Liver (tissue), 9 donors: ENCODE data around the gene AJM1. TPM values are rescaled to one million over a fixed set of nuclear protein-coding genes. Genes with fewer than 3 reads are reported as not detected.

Source experiments
- DNase-seq: peaks from one replicate; pipeline ENCODE4 v3.0.0-alpha.2; 2017; ENCODE audit warnings: low spot score
- H3K27ac ChIP-seq, 2 donors: one replicate each; pipeline ENCODE4 v1.7.0; 2013; ENCODE audit warnings: inconsistent platforms in 2 of 2, low read length in 2 of 2, control low read depth in 1 of 2, low read depth in 1 of 2, mild to moderate bottlenecking in 1 of 2
- H3K27me3 ChIP-seq, 4 donors: one replicate each; pipeline versions ENCODE4 v1.6.1 to v1.7.0; 2013; ENCODE audit warnings: low read length in 3 of 4, inconsistent platforms in 1 of 4, mild to moderate bottlenecking in 1 of 4, moderate library complexity in 1 of 4; ENCODE audit not compliant: control insufficient read depth in 4 of 4, insufficient read depth in 4 of 4
- H3K36me3 ChIP-seq, 4 donors: one replicate each; pipeline versions ENCODE4 v1.6.1 to v1.7.0; 2013; ENCODE audit warnings: low read length in 3 of 4, mild to moderate bottlenecking in 3 of 4, low read depth in 1 of 4, moderate library complexity in 1 of 4; ENCODE audit not compliant: control insufficient read depth in 4 of 4, insufficient read depth in 3 of 4
- H3K4me1 ChIP-seq, 4 donors: one replicate each; pipeline versions ENCODE4 v1.6.1 to v1.7.0; 2013; ENCODE audit warnings: low read length in 3 of 4, mild to moderate bottlenecking in 3 of 4, moderate library complexity in 1 of 4; ENCODE audit not compliant: control insufficient read depth in 4 of 4, insufficient read depth in 4 of 4
- H3K4me3 ChIP-seq, 3 donors: one replicate each; pipeline versions ENCODE4 v1.6.1 to v1.7.0; 2013; ENCODE audit warnings: low read length in 3 of 3, control low read depth in 1 of 3, low read depth in 1 of 3, mild to moderate bottlenecking in 1 of 3
- H3K9ac ChIP-seq, 2 donors: one replicate each; pipeline ENCODE4 v1.7.0; 2013; ENCODE audit warnings: low read length in 2 of 2, mild to moderate bottlenecking in 2 of 2, moderate library complexity in 2 of 2, control low read depth in 1 of 2, low read depth in 1 of 2
- H3K9me3 ChIP-seq, 4 donors: one replicate each; pipeline versions ENCODE4 v1.6.1 to v1.7.0; 2013; ENCODE audit warnings: low read length in 3 of 4; ENCODE audit not compliant: control insufficient read depth in 4 of 4
- EGR1 ChIP-seq, 2 donors: IDR thresholded peaks; 2 replicates each; pipeline ENCODE4 v1.6.1; 2016 to 2018; ENCODE audit warnings: antibody characterized with exemption in 2 of 2, low read depth in 2 of 2
- FOXA1 ChIP-seq: IDR thresholded peaks from 2 replicates; pipeline ENCODE4 v1.6.1; 2016; ENCODE audit warnings: antibody characterized with exemption
- FOXA2 ChIP-seq: IDR thresholded peaks from 2 replicates; pipeline ENCODE4 v1.6.1; 2016; ENCODE audit warnings: antibody characterized with exemption
- HNF4A ChIP-seq, 2 donors: conservative IDR thresholded peaks; 2 replicates each; pipeline ENCODE4 v1.6.1; 2016; ENCODE audit warnings: antibody characterized with exemption in 2 of 2, mild to moderate bottlenecking in 2 of 2
- HNF4G ChIP-seq: IDR thresholded peaks from 2 replicates; pipeline ENCODE4 v1.6.1; 2016; ENCODE audit warnings: antibody characterized with exemption
- JUND ChIP-seq, 2 donors: IDR thresholded peaks; 2 replicates each; pipeline ENCODE4 v1.6.1; 2016; ENCODE audit warnings: antibody characterized with exemption in 2 of 2
- NR2F2 ChIP-seq: IDR thresholded peaks from 2 replicates; pipeline ENCODE4 v1.6.1; 2016; ENCODE audit warnings: antibody characterized with exemption
- RAD21 ChIP-seq, 2 donors: IDR thresholded peaks; 2 replicates each; pipeline ENCODE4 v1.6.1; 2016; ENCODE audit warnings: antibody characterized with exemption in 2 of 2, mild to moderate bottlenecking in 2 of 2
- RXRA ChIP-seq, 2 donors: IDR thresholded peaks; 2 replicates each; pipeline ENCODE4 v1.6.1; 2017 to 2018; ENCODE audit warnings: antibody characterized with exemption in 2 of 2, mild to moderate bottlenecking in 1 of 2
- SP1 ChIP-seq: IDR thresholded peaks from 2 replicates; pipeline ENCODE4 v1.6.1; 2018; ENCODE audit warnings: antibody characterized with exemption, mild to moderate bottlenecking
- TAF1 ChIP-seq: conservative IDR thresholded peaks from 2 replicates; pipeline ENCODE4 v1.6.1; 2016; ENCODE audit warnings: antibody characterized with exemption, mild to moderate bottlenecking
- YY1 ChIP-seq: IDR thresholded peaks from 2 replicates; pipeline ENCODE4 v1.6.1; 2016; ENCODE audit warnings: antibody characterized with exemption, mild to moderate bottlenecking
- WGBS: extraction: QIAGEN DNeasy Blood & Tissue Kit; methylation state at CpG from one replicate; pipeline ENCODE4 v1.1.7; 2013; 5-methylcytosine and 5-hydroxymethylcytosine counted together
- polyA plus RNA-seq, 2 donors: library from polyadenylated mRNA; stranded (reverse) in 1 of 2; unstranded in 1 of 2; fragments of 200-250 nt in 1 of 2; fragments of >200 nt in 1 of 2; fragmentation: Nextera tagmentation in 1 of 2; extraction: Ambion mirVana in 1 of 2; gene quantifications; one replicate each; pipeline versions ENCODE4 v1.2.1 to v1.2.3, GENCODE V29; 2013 to 2015
- total RNA-seq, 2 donors: library from RNA; depleted of rRNA; stranded (reverse); fragments of >200 nt; gene quantifications; one replicate each; pipeline ENCODE4 v1.2.3, GENCODE V29; 2014
- TF ChIP-seq, protein P1 (sequence below): IDR thresholded peaks from 2 replicates; pipeline ENCODE4 v1.6.1; 2016; ENCODE audit warnings: antibody characterized with exemption
- TF ChIP-seq, protein P2 (sequence below): IDR thresholded peaks from 2 replicates; pipeline ENCODE4 v1.6.1; 2016; ENCODE audit warnings: antibody characterized with exemption
- TF ChIP-seq, protein P3 (sequence below): IDR thresholded peaks from 2 replicates; pipeline ENCODE4 v1.6.1; 2016; ENCODE audit warnings: antibody characterized with exemption, mild to moderate bottlenecking
- TF ChIP-seq, protein P4 (sequence below): fragments of 150-350 bp; IDR thresholded peaks from 2 replicates; pipeline ENCODE4 v1.5.1; 2017; ENCODE audit warnings: improper control_type of control experiment, low read depth, low read length; ENCODE audit not compliant: missing input control
- donor health status: healthy.
- donor health status: healthy.
- donor health status: healthy.
- donor health status: healthy.
- donor health status: healthy.

The AJM1 gene
- total and polyA plus RNA-seq, 4 donors, result 0.56 to 2.3 (median 0.82) TPM

DNA sequence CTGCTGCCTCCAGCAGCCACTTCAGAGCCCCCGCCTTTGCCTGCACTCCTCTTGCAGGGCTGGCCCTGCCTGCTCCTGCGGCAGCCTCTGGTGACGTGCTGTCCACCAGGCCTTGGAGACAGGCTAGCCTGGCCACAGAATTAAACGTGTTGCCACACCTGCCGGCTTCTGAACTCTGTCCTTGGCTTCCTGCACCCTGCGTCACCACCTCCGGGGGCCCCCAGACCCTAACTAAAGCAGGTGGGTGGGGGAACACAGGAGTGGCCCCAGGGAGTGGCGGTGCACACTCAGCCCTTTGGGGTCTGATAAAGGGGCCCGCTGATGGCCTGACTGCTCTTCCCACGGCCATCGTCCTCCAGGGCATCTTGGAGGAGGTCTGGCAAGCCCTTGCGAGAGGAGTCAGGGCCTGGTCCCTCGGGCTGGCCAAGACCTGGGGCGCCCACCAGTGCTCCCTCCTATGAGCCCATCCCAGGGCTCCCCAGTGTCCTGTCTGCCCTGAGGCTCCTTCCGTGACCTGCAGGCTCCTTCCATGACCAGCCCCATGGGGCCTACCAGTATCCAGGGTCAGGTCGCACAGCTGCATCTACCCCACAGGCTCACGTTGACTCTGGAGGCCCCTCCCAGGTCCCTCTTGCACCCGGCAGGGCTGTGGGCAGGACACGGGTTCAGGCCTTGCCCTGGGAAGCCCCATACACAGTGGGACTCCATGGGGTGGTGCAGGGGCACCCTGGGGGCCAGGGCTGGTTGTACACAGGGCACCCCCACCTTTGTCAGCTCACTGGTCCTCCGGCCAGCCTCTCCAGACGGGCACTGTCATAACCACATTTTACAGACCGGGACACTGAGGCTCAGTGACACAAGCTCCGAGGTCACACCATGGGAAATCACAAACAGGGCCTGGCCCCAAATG, 8.8 kb downstream of the AJM1 start:
- H3K36me3 ChIP-seq, result peaks cover 0 to 4% (median 0%) of the 10 kb centered on the region in 4 donors
- DNase-seq, result no peak
- no peak for TF ChIP-seq EGR1 (IDR thresholded peaks at IDR 0.05; ENCODE audit: low read depth in 2 of 2)
- no peak for TF ChIP-seq NR2F2
- TF ChIP-seq, protein P1, sequence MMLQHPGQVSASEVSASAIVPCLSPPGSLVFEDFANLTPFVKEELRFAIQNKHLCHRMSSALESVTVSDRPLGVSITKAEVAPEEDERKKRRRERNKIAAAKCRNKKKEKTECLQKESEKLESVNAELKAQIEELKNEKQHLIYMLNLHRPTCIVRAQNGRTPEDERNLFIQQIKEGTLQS, result no peak
- TF ChIP-seq, protein P2, sequence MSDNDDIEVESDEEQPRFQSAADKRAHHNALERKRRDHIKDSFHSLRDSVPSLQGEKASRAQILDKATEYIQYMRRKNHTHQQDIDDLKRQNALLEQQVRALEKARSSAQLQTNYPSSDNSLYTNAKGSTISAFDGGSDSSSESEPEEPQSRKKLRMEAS, result no peak
- no peak for TF ChIP-seq YY1
- no peak for TF ChIP-seq RXRA (IDR thresholded peaks at IDR 0.05)
- TF ChIP-seq FOXA2, result no peak
- no peak for TF ChIP-seq JUND (IDR thresholded peaks at IDR 0.05)
- TF ChIP-seq, protein P3, sequence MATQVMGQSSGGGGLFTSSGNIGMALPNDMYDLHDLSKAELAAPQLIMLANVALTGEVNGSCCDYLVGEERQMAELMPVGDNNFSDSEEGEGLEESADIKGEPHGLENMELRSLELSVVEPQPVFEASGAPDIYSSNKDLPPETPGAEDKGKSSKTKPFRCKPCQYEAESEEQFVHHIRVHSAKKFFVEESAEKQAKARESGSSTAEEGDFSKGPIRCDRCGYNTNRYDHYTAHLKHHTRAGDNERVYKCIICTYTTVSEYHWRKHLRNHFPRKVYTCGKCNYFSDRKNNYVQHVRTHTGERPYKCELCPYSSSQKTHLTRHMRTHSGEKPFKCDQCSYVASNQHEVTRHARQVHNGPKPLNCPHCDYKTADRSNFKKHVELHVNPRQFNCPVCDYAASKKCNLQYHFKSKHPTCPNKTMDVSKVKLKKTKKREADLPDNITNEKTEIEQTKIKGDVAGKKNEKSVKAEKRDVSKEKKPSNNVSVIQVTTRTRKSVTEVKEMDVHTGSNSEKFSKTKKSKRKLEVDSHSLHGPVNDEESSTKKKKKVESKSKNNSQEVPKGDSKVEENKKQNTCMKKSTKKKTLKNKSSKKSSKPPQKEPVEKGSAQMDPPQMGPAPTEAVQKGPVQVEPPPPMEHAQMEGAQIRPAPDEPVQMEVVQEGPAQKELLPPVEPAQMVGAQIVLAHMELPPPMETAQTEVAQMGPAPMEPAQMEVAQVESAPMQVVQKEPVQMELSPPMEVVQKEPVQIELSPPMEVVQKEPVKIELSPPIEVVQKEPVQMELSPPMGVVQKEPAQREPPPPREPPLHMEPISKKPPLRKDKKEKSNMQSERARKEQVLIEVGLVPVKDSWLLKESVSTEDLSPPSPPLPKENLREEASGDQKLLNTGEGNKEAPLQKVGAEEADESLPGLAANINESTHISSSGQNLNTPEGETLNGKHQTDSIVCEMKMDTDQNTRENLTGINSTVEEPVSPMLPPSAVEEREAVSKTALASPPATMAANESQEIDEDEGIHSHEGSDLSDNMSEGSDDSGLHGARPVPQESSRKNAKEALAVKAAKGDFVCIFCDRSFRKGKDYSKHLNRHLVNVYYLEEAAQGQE, result no peak
- no peak for TF ChIP-seq FOXA1
- no peak for TF ChIP-seq TAF1
- TF ChIP-seq HNF4A (conservative IDR thresholded peaks at IDR 0.05), result no peak
- H3K9ac ChIP-seq, result peak overlapping the region; percentile 9 to 21
- peaks cover 18 to 56% (median 38%) of the 10 kb centered on the region in 4 donors for H3K4me1 ChIP-seq
- WGBS, result 73% methylated on average over 23 of the region's 23 CpGs
- H3K4me3 ChIP-seq, result no peak overlapping the region
- peaks cover 0 to 3% (median 0%) of the 10 kb centered on the region in 4 donors for H3K9me3 ChIP-seq
- H3K27me3 ChIP-seq, result no peaks in the 10 kb centered on the region
- peak overlapping the region; percentile 77 to 83 for H3K27ac ChIP-seq

DNA sequence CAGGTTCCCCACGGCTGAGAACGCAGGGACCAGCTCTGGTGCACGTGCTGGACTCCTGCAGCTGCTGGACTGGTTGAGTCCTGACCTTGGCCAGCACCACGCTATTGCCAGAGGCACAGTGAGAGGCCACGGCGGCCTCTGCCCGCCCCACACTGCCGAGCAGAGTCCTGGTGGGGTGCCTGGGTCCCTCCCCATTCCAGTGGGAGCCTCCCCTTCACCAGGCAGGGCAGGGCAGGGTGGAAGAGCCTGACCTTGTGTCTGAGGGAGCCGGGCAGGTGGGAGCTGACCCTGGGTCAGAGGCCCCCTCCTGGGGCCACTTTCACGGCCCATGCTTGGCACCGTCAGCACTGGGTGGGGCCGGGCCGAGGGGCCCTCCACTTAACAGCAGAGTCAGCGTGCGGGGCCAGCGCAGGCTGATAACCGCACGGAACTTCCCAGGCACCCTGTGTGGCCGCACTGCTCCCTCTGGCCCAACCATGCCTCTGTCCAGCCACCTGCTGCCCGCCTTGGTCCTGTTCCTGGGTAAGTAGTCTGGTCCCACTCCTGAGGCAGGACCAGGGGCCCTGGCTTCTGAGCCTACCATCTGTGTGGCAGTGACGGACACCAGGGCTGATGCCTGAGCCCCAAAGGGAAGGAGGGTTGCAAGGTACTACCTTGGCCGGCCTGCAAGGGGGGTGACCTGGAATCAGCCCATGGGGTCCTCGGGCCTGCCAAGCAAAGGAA, 9.8 kb downstream of the AJM1 start, which contains the start of gene MAMDC4:
MAMDC4 (plus strand) TSS at position 406 of the 723 bp plus-strand sequence; CDS start at position 477, 71 bp downstream.
- Histone ChIP-seq H3K9me3 (no peaks in the 10 kb centered on the region), H3K27ac (peak within 1 kb of the TSS; percentile 77 to 83), H3K9ac (peak within 1 kb of the TSS; percentile 9 to 21), H3K36me3 (peaks cover 0 to 4% (median 0%) of the 10 kb centered on the region in 4 donors), H3K4me3 (peak within 1 kb of the TSS in 1 of 3 donors; percentile 14), H3K4me1 (peaks cover 20 to 57% (median 37%) of the 10 kb centered on the region in 4 donors), H3K27me3 (no peaks in the 10 kb centered on the region)
- DNase-seq, result no peak
- TF ChIP-seq YY1 (peak; percentile 69), HNF4A (conservative IDR thresholded peaks at IDR 0.05) (peak; percentile 87 to 92), SP1 (peak; percentile 83), HNF4G (peak; percentile 30), RAD21 (IDR thresholded peaks at IDR 0.05) (peak; percentile 41 to 53), RXRA (IDR thresholded peaks at IDR 0.05) (peak; percentile 80 to 95), FOXA1 (no peak), EGR1 (IDR thresholded peaks at IDR 0.05; ENCODE audit: low read depth in 2 of 2) (no peak), TAF1 (no peak), FOXA2 (no peak)
- TF ChIP-seq, protein P4, sequence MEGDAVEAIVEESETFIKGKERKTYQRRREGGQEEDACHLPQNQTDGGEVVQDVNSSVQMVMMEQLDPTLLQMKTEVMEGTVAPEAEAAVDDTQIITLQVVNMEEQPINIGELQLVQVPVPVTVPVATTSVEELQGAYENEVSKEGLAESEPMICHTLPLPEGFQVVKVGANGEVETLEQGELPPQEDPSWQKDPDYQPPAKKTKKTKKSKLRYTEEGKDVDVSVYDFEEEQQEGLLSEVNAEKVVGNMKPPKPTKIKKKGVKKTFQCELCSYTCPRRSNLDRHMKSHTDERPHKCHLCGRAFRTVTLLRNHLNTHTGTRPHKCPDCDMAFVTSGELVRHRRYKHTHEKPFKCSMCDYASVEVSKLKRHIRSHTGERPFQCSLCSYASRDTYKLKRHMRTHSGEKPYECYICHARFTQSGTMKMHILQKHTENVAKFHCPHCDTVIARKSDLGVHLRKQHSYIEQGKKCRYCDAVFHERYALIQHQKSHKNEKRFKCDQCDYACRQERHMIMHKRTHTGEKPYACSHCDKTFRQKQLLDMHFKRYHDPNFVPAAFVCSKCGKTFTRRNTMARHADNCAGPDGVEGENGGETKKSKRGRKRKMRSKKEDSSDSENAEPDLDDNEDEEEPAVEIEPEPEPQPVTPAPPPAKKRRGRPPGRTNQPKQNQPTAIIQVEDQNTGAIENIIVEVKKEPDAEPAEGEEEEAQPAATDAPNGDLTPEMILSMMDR, result no peak
- TF ChIP-seq, protein P1, result no peak
- TF ChIP-seq, protein P3, result peak; percentile 74
- WGBS, result 46% methylated on average over 23 of the region's 23 CpGs
